Neuron (in vitro differentiated cells): Measurements from ENCODE around the gene EPHA3.

Experiments
- H2AFZ ChIP-seq: one replicate; pipeline ENCODE4 v1.6.1; 2013; ENCODE audit warnings: low read depth, mild to moderate bottlenecking, inconsistent platforms, low read length, moderate library complexity
- H3K27me3 ChIP-seq: one replicate; pipeline ENCODE4 v1.6.1; 2013; ENCODE audit warnings: low read length; ENCODE audit not compliant: insufficient read depth
- H3K36me3 ChIP-seq: one replicate; pipeline ENCODE4 v1.6.1; 2013; ENCODE audit warnings: low read length; ENCODE audit not compliant: insufficient read depth
- H3K4me1 ChIP-seq: one replicate; pipeline ENCODE4 v1.6.1; 2013; ENCODE audit warnings: low read length; ENCODE audit not compliant: insufficient read depth
- H3K4me3 ChIP-seq: 2 replicates; pipeline ENCODE4 v1.5.1; 2013; ENCODE audit warnings: mild to moderate bottlenecking, low read length, moderate library complexity
- H3K9me3 ChIP-seq: one replicate; pipeline ENCODE4 v1.6.1; 2013; ENCODE audit warnings: low read length

EPHA3 gene

DNA sequence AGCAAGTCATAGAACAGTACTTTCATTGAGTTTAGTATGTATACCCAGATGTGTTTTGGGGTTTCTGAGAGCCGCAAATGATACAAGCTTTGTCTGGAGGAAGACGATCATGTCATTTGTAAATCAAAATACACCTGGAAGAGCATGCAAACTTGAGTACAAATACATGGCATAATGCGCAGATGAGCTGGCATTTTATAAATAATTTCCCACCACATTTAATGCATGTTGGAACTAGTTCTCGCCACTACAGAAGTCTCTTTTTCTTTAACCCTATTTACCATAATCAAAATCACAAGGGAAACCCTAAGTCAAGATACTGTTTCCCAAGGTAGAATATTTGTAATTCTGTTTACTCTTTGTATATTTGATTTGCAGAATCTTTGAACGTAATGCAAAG lies 318.6 kb downstream of the EPHA3 start:
- Histone ChIP-seq H3K9me3 (no peaks in the 10 kb centered on the region), H2AFZ (no peak overlapping the region), H3K36me3 (peaks cover 13% of the 10 kb centered on the region), H3K27me3 (no peaks in the 10 kb centered on the region), H3K4me3 (no peak overlapping the region), H3K4me1 (no peaks in the 10 kb centered on the region)

- Histone ChIP-seq H3K4me3 (no peak overlapping the region), H3K27me3 (no peaks in the 10 kb centered on the region), H3K36me3 (peaks cover 6% of the 10 kb centered on the region), H2AFZ (peak overlapping the region; percentile 14), H3K4me1 (peaks cover 10% of the 10 kb centered on the region), H3K9me3 (no peaks in the 10 kb centered on the region)
Observed at GRCh38 chr3:89434621-89435380, 327.4 kb downstream of the EPHA3 start.

DNA sequence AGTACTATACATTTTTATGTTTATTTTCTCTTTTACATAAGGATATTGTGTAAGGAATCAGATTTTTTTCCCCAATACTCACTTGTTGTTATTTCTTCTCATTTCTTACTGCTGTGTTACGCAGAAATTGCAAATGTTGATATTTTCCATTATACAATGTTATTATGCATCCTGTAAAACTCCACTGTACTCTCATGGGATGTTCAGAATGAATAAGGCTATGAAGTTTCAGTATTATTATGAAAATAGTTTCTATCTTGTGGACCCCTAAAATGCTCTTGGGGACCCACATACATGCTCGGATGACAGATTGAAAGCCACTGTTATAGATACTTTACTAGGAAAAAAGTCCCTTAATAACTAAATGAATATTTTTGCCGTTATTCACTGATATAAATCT lies 329.4 kb downstream of the EPHA3 start:
- H2AFZ ChIP-seq = no peak overlapping the region
- no peaks in the 10 kb centered on the region for H3K27me3 ChIP-seq
- no peaks in the 10 kb centered on the region for H3K9me3 ChIP-seq
- H3K4me1 ChIP-seq = peaks cover 10% of the 10 kb centered on the region
- H3K36me3 ChIP-seq = peaks cover 4% of the 10 kb centered on the region
- H3K4me3 ChIP-seq = no peak overlapping the region

- H3K4me1 ChIP-seq = no peaks in the 10 kb centered on the region
- no peaks in the 10 kb centered on the region for H3K27me3 ChIP-seq
- no peak overlapping the region for H3K4me3 ChIP-seq
- no peaks in the 10 kb centered on the region for H3K36me3 ChIP-seq
- H3K9me3 ChIP-seq = no peaks in the 10 kb centered on the region
- H2AFZ ChIP-seq = no peak overlapping the region
Observed at GRCh38 chr3:89440386-89440785, 333.0 kb downstream of the EPHA3 start.

- no peaks in the 10 kb centered on the region for H3K36me3 ChIP-seq
- H2AFZ ChIP-seq = no peak overlapping the region
- no peaks in the 10 kb centered on the region for H3K27me3 ChIP-seq
- H3K9me3 ChIP-seq = no peaks in the 10 kb centered on the region
- no peaks in the 10 kb centered on the region for H3K4me1 ChIP-seq
- no peak overlapping the region for H3K4me3 ChIP-seq
Observed at GRCh38 chr3:89441141-89441540, 333.7 kb downstream of the EPHA3 start.

DNA sequence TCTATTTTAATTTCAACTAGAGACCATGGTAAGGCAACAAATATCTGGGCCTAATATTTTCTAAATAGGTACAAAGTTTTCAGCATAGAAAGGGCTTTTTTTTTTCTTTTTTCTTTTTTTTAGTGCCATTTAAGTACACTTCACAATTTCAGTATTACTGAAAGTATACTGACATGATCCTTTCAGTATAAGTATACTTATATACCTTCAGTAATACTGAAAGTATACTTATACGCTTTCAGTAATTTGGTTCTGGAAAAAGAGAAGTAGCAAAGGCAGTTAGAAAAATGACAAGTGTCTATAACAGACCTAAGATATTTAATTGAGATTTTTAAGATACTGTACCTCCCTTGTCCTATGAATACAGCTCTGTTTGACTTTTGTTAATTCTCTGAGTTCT lies 339.2 kb downstream of the EPHA3 start:
- H2AFZ ChIP-seq = no peak overlapping the region
- H3K9me3 ChIP-seq = no peaks in the 10 kb centered on the region
- H3K27me3 ChIP-seq = no peaks in the 10 kb centered on the region
- no peak overlapping the region for H3K4me3 ChIP-seq
- H3K36me3 ChIP-seq = peaks cover 19% of the 10 kb centered on the region
- H3K4me1 ChIP-seq = no peaks in the 10 kb centered on the region

GRCh38 chr3:89447243-89447642 lies 339.8 kb downstream of the EPHA3 start:
- Histone ChIP-seq H3K36me3 (peaks cover 21% of the 10 kb centered on the region), H3K4me3 (no peak overlapping the region), H3K9me3 (no peaks in the 10 kb centered on the region), H3K4me1 (no peaks in the 10 kb centered on the region), H3K27me3 (no peaks in the 10 kb centered on the region), H2AFZ (no peak overlapping the region)

GRCh38 chr3:89449086-89449485 lies 341.7 kb downstream of the EPHA3 start:
- Histone ChIP-seq H2AFZ (no peak overlapping the region), H3K9me3 (no peaks in the 10 kb centered on the region), H3K36me3 (peaks cover 21% of the 10 kb centered on the region), H3K4me3 (no peak overlapping the region), H3K27me3 (no peaks in the 10 kb centered on the region), H3K4me1 (no peaks in the 10 kb centered on the region)

- H3K36me3 ChIP-seq = peaks cover 25% of the 10 kb centered on the region
- no peaks in the 10 kb centered on the region for H3K4me1 ChIP-seq
- peaks cover under 1% of the 10 kb centered on the region for H3K9me3 ChIP-seq
- no peak overlapping the region for H2AFZ ChIP-seq
- no peak overlapping the region for H3K4me3 ChIP-seq
- H3K27me3 ChIP-seq = no peaks in the 10 kb centered on the region
Observed at GRCh38 chr3:89452066-89452465, 344.6 kb downstream of the EPHA3 start.

DNA sequence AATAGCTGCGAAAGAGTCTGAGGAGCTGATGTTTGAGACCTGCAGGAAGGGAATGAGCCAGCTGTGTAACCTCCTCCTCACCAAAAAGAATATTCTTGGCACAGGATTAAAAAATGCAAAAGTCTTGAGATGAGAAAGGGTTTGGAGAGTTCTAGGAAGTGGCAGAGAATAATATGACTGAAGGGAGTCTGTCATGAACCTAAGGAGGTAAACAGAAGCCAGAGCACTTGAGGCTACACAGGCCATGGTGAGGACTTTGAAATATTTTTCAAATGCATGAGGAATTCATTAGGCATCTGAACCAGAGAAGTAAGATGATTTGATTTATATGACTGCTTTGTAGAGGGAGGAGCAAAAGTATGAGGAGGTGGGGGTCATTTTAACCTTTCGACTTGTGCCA lies 347.8 kb downstream of the EPHA3 start:
- H3K4me3 ChIP-seq = no peak overlapping the region
- peaks cover 5% of the 10 kb centered on the region for H3K9me3 ChIP-seq
- H3K4me1 ChIP-seq = no peaks in the 10 kb centered on the region
- H3K36me3 ChIP-seq = peaks cover 14% of the 10 kb centered on the region
- H3K27me3 ChIP-seq = no peaks in the 10 kb centered on the region
- no peak overlapping the region for H2AFZ ChIP-seq

DNA sequence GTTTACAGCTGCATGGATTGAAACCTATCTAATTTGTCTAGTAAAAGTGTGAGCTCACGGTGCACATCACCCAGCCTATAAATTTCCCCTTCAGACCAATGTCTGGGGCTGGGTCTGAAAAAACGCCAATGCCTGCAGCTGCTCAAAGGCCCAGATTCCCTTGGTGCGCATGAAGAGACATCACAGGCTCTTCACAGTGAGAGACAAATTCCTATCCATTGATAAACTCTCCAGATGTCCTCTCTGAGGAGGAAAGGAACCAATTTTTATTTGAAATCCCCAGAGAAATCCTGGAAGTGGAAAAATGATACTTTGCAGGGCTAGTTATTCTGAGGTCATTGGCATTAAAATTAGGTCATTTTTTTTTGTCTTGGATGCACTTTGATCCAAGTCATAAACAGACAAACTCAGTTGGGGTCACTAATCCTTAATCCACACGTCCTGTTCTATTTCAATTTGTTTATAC lies 360.5 kb downstream of the EPHA3 start:
- Histone ChIP-seq H3K36me3 (peaks cover 7% of the 10 kb centered on the region), H3K27me3 (no peaks in the 10 kb centered on the region), H2AFZ (no peak overlapping the region)

DNA sequence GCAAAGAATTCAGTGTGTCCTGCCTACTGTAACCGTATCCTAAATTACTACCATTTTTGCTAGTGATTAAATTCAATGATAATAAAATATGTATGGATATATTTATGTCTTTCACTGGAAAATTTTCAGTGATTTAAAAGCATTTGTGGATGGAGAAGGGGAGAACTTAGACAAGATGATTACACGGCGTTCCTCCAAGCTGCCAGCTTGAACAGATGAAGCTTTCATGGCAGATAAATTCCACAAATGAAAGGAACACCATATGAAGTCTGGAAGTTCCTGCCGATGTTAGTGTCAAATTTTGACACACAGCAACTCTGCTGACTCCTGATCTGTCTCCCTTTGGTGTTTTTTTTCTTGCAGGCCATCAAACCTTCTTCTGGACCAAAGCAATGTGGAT lies 364.7 kb downstream of the EPHA3 start:
- Histone ChIP-seq H3K4me1 (peaks cover 14% of the 10 kb centered on the region), H2AFZ (no peak overlapping the region), H3K27me3 (no peaks in the 10 kb centered on the region), H3K9me3 (no peaks in the 10 kb centered on the region), H3K4me3 (no peak overlapping the region), H3K36me3 (peaks cover 13% of the 10 kb centered on the region)

More for the DNA sequence above, 360.5 kb downstream of the EPHA3 start:
- Histone ChIP-seq H3K4me3 (no peak overlapping the region), H3K9me3 (no peaks in the 10 kb centered on the region), H3K4me1 (no peaks in the 10 kb centered on the region)

- H3K4me3 ChIP-seq = no peak overlapping the region
- peaks cover 14% of the 10 kb centered on the region for H3K4me1 ChIP-seq
- H2AFZ ChIP-seq = no peak overlapping the region
- no peaks in the 10 kb centered on the region for H3K27me3 ChIP-seq
- no peaks in the 10 kb centered on the region for H3K9me3 ChIP-seq
- peaks cover 20% of the 10 kb centered on the region for H3K36me3 ChIP-seq
Observed at GRCh38 chr3:89474333-89475130, 367.1 kb downstream of the EPHA3 start.
